Spleen (tissue), 11 donors: Measurements from ENCODE around the gene BABAM2. TPM values are rescaled to one million over a fixed set of nuclear protein-coding genes. Genes with fewer than 3 reads are reported as not detected.

ENCODE experiments used
- DNase-seq: peaks from one replicate; pipeline ENCODE4 v3.0.0-alpha.2; 2020
- H3K27ac ChIP-seq, 8 donors: fragments of 200-600 bp; sonication (generic) in 7 of 8; 1 replicate in 4 of 8; 2 replicates in 4 of 8; pipeline versions ENCODE4 v1.5.0 to v1.8.0; 2016 to 2021; ENCODE audit warnings: inconsistent platforms in 4 of 8, mild to moderate bottlenecking in 4 of 8, moderate library complexity in 1 of 8
- H3K27me3 ChIP-seq, 7 donors: fragments of 200-600 bp; sonication (generic) in 6 of 7; replicated peaks in 1 of 7; 1 replicate in 4 of 7; 2 replicates in 3 of 7; pipeline versions ENCODE4 v1.5.0 to v1.8.0; 2016 to 2021; ENCODE audit warnings: inconsistent platforms in 3 of 7, mild to moderate bottlenecking in 1 of 7
- H3K36me3 ChIP-seq, 6 donors: fragments of 200-600 bp; sonication (generic) in 5 of 6; 1 replicate in 4 of 6; 2 replicates in 2 of 6; pipeline versions ENCODE4 v1.5.0 to v1.8.0; 2016 to 2021; ENCODE audit warnings: inconsistent platforms in 2 of 6
- H3K4me1 ChIP-seq, 6 donors: fragments of 200-600 bp; sonication (generic) in 5 of 6; 1 replicate in 3 of 6; 2 replicates in 3 of 6; pipeline versions ENCODE4 v1.5.0 to v1.8.0; 2016 to 2021; ENCODE audit warnings: inconsistent platforms in 3 of 6
- H3K4me3 ChIP-seq, 8 donors: fragments of 200-600 bp; sonication (generic) in 7 of 8; 1 replicate in 4 of 8; 2 replicates in 4 of 8; pipeline versions ENCODE4 v1.5.0 to v1.8.0; 2016 to 2021; ENCODE audit warnings: inconsistent platforms in 4 of 8, mild to moderate bottlenecking in 4 of 8, moderate library complexity in 2 of 8
- H3K9me3 ChIP-seq, 8 donors: fragments of 200-600 bp; sonication (generic) in 7 of 8; 1 replicate in 4 of 8; 2 replicates in 4 of 8; pipeline versions ENCODE4 v1.5.0 to v1.8.0; 2016 to 2021; ENCODE audit warnings: inconsistent platforms in 4 of 8
- POLR2A ChIP-seq, 3 donors: fragments of 450-650 bp; IDR thresholded peaks; one replicate each; pipeline ENCODE4 v1.5.1; 2017; ENCODE audit warnings: antibody characterized with exemption in 3 of 3, mild to moderate bottlenecking in 1 of 3
- POLR2AphosphoS5 ChIP-seq, 3 donors: sonication (generic); formaldehyde crosslinking; IDR thresholded peaks; one replicate each; pipeline ENCODE4 v1.5.1; 2017; ENCODE audit warnings: antibody characterized with exemption in 3 of 3
- WGBS, 5 donors: extraction: QIAGEN DNeasy Blood & Tissue Kit in 3 of 5; methylation state at CpG; one replicate each; pipeline versions ENCODE4 v1.1.5 to v1.1.7; 2013 to 2018; 5-methylcytosine and 5-hydroxymethylcytosine counted together
- intact Hi-C: fragments of 100-400 bp; cut with DNase I; formaldehyde crosslinking; loops from one replicate; pipeline ENCODE4 v1.15.0; 2023; ENCODE audit warnings: low total_unique reads
- polyA plus RNA-seq, 3 donors: library from polyadenylated mRNA; stranded (reverse); fragments of 200-250 nt; gene quantifications; one replicate each; pipeline ENCODE4 v1.2.1, GENCODE V29; 2013
- total RNA-seq, 7 donors: library from RNA; depleted of rRNA in 3 of 7; stranded (reverse); fragments of >200 nt in 3 of 7; fragmentation: NEBNext Ultra II Directional in 4 of 7; extraction: Animal tissue kit (Norgen Biotek cat#: 25700) in 4 of 7; gene quantifications; one replicate each; pipeline versions ENCODE4 v1.1.0 to v1.2.1, GENCODE V29; 2016 to 2021
- TF ChIP-seq, protein P1 (sequence below), 11 experiments: fragments of 200-600 bp in 7 of 11; fragments of 450-650 bp in 4 of 11; sonication (generic) in 4 of 11; IDR thresholded peaks in 8 of 11; conservative IDR thresholded peaks in 3 of 11; 1 replicate in 7 of 11; 2 replicates in 4 of 11; pipeline versions ENCODE4 v1.4.0 to v1.8.0; 2016 to 2021; ENCODE audit warnings: antibody characterized with exemption in 11 of 11, inconsistent platforms in 4 of 11, mild to moderate bottlenecking in 1 of 11
- donor health status: healthy with polysubstance abuse.
- donor health status: DM: no; HTN: no; CAD: no; lungs with moderate emphysema.
- donor health status: DM: no; HTN: no; CAD: no.
- donor health status: Bipolar disorder and iron deficiency.
- donor health status: healthy.
- donor health status: DM: no; HTN: no; CAD: no.
- donor health status: DM: yes; HTN: yes; CAD: no.

Gene BABAM2
- total and polyA plus RNA-seq, 10 donors: 16.1 to 70.1 (median 55.0) TPM

DNA sequence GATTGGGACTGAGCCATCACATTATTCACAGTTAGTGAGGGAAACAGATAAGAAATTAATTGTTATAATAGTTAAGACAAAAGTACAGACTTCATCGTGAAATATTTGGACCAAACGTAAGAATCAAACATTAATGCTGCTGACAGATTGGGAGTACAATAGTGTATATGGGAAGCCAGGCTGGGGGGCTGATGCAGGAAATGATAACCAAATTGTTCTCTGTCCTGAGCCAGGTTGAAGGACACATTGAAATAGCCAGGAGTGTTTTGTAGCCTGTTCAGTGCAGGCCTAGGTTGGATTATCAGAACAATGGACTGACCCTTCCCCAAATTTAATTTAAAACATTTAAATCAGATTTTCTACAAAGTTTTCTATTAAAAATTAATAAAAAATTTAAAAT is 203.2 kb downstream of the BABAM2 start:
- intact Hi-C loops: no loop called here
- TF ChIP-seq, protein P1, sequence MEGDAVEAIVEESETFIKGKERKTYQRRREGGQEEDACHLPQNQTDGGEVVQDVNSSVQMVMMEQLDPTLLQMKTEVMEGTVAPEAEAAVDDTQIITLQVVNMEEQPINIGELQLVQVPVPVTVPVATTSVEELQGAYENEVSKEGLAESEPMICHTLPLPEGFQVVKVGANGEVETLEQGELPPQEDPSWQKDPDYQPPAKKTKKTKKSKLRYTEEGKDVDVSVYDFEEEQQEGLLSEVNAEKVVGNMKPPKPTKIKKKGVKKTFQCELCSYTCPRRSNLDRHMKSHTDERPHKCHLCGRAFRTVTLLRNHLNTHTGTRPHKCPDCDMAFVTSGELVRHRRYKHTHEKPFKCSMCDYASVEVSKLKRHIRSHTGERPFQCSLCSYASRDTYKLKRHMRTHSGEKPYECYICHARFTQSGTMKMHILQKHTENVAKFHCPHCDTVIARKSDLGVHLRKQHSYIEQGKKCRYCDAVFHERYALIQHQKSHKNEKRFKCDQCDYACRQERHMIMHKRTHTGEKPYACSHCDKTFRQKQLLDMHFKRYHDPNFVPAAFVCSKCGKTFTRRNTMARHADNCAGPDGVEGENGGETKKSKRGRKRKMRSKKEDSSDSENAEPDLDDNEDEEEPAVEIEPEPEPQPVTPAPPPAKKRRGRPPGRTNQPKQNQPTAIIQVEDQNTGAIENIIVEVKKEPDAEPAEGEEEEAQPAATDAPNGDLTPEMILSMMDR (IDR thresholded peaks at IDR 0.05 in 8 of 11, conservative IDR thresholded peaks at IDR 0.05 in 3 of 11): no peak
- TF ChIP-seq POLR2A (IDR thresholded peaks at IDR 0.05) (no peak), POLR2AphosphoS5 (IDR thresholded peaks at IDR 0.05) (no peak)
- Histone ChIP-seq H3K9me3 (no peaks in the 10 kb centered on the region), H3K4me3 (no peak overlapping the region), H3K36me3 (no peaks in the 10 kb centered on the region), H3K4me1 (no peaks in the 10 kb centered on the region), H3K27ac (no peak overlapping the region), H3K27me3 (no peaks in the 10 kb centered on the region)
- WGBS, 5 donors: 69 to 82% (median 78%) methylated on average over 2 of the region's 2 CpGs
- DNase-seq: no peak

- H3K27me3 ChIP-seq: no peaks in the 10 kb centered on the region
- no peaks in the 10 kb centered on the region for H3K4me1 ChIP-seq
- H3K4me3 ChIP-seq: no peak overlapping the region
- DNase-seq: no peak
- TF ChIP-seq, protein P1 (IDR thresholded peaks at IDR 0.05 in 8 of 11, conservative IDR thresholded peaks at IDR 0.05 in 3 of 11): no peak
- TF ChIP-seq POLR2AphosphoS5 (IDR thresholded peaks at IDR 0.05) (no peak), POLR2A (IDR thresholded peaks at IDR 0.05) (no peak)
- H3K9me3 ChIP-seq: no peaks in the 10 kb centered on the region
- intact Hi-C loops: no loop called here
- 72 to 87% (median 84%) methylated on average over 3 of the region's 3 CpGs for WGBS, 5 donors
- no peak overlapping the region for H3K27ac ChIP-seq
- H3K36me3 ChIP-seq: no peaks in the 10 kb centered on the region
Measured at GRCh38 chr2:28094739-28095138, 204.2 kb downstream of the BABAM2 start.

DNA sequence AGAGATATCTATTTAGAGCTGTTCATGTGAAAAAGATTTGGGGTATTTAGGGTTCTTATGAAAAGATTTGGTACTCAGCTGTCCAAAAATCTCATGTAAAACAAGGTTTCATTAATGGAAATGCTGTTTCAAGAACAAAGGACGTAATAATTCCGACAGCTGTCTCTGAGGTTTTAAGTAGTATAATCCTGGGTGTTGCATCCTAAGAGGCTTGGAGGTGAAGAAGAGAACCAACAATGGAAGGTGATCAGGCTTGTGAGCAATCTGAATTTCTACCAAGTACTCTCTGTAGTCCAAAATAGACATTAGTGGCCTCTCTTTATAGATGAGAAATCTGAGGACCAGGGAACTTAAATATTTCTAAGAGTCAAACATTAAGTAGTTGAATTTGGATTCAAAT is 205.1 kb downstream of the BABAM2 start:
- no peaks in the 10 kb centered on the region for H3K4me1 ChIP-seq
- H3K27me3 ChIP-seq: no peaks in the 10 kb centered on the region
- no peaks in the 10 kb centered on the region for H3K9me3 ChIP-seq
- no peak for DNase-seq
- no peaks in the 10 kb centered on the region for H3K36me3 ChIP-seq
- WGBS, 5 donors: 93 to 99% (median 94%) methylated on average over 2 of the region's 2 CpGs
- no peak for TF ChIP-seq POLR2AphosphoS5 (IDR thresholded peaks at IDR 0.05)
- TF ChIP-seq, protein P1 (IDR thresholded peaks at IDR 0.05 in 8 of 11, conservative IDR thresholded peaks at IDR 0.05 in 3 of 11): no peak
- no peak for TF ChIP-seq POLR2A (IDR thresholded peaks at IDR 0.05)
- intact Hi-C loops: no loop called here
- H3K27ac ChIP-seq: no peak overlapping the region
- no peak overlapping the region for H3K4me3 ChIP-seq

GRCh38 chr2:28096421-28096820 is 205.9 kb downstream of the BABAM2 start:
- Histone ChIP-seq H3K36me3 (no peaks in the 10 kb centered on the region), H3K4me3 (no peak overlapping the region), H3K9me3 (no peaks in the 10 kb centered on the region), H3K27me3 (no peaks in the 10 kb centered on the region), H3K4me1 (no peaks in the 10 kb centered on the region), H3K27ac (no peak overlapping the region)
- DNase-seq: no peak
- intact Hi-C loops: no loop called here
- no peak for TF ChIP-seq POLR2A (IDR thresholded peaks at IDR 0.05)
- no peak for TF ChIP-seq POLR2AphosphoS5 (IDR thresholded peaks at IDR 0.05)
- TF ChIP-seq, protein P1 (IDR thresholded peaks at IDR 0.05 in 8 of 11, conservative IDR thresholded peaks at IDR 0.05 in 3 of 11): no peak
- 90 to 95% (median 92%) methylated on average over 2 of the region's 2 CpGs for WGBS, 5 donors
